GDM1 (cell line): ENCODE results near the gene NAALADL1.
"Not testable (repeated sequence)": the region's sequence is repeated elsewhere in the genome, so short reads cannot be mapped to it uniquely, and the experiment has no call there.

Experiments
- DNase-seq: peaks from one replicate; lab custom pipeline; 2025; lab: John Stamatoyannopoulos, UW

The NAALADL1 gene

DNA sequence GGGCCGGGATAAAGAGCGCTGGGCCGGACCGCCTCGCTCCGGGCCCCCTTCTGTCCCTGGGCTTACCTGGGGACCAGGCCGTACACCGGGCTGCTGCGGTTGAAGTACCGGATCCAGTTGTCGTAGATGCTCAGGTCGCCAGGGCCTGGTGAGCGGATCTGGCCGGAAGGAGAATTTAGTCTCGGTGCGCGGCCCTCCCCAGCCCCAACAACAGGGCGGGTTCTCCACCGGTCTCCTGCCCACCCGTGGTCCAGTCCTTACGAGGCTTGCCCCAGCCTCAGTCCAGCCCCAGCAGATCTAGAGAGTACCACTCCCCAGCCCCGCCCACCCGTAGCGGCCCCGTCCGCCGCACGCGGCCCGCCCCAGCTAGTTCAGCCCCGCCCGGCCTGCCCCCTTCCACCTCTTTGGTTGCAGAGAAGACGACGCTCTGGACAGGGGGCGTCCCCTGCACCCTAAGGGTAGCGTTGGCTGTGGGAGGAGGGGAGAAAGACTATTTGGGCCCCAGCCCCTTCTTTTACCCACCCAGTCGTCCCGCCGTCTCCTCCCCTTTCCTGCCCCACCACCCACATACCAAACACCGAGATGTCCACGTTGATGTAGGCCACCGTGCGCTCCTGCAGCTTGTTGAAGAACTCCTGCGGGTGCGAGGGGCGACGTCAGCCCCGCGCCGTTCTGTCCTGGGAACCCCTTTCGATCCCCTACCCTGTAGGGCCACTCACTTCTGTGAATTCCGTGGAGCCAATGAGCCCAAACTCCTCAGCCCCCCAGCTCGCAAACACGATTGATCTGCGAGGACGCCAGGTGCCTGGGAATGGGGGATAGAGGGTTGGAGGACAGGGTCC is 10.6 kb downstream of the NAALADL1 start:
- DNase-seq = no peak

DNA sequence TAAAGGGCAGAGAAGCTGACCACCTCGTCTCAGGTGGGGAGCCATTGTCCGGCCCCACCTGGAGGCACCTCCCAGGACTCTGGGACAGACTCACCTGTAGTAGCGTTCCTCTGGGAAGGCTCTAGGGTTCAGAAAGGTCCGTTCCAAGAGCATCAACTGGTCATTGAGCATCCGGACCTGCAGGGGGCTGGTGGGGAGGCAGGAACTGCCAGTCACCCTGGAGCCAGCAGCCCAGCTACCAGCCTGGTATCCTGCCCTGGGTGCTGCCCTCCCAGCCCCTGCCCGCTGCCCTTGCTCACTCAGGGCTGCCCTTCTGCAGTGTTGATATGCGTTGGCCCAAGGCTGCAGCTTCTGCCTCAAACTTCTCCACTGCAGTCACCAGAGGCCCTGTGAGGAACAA is 12.6 kb downstream of the NAALADL1 start:
- DNase-seq = no peak

DNA sequence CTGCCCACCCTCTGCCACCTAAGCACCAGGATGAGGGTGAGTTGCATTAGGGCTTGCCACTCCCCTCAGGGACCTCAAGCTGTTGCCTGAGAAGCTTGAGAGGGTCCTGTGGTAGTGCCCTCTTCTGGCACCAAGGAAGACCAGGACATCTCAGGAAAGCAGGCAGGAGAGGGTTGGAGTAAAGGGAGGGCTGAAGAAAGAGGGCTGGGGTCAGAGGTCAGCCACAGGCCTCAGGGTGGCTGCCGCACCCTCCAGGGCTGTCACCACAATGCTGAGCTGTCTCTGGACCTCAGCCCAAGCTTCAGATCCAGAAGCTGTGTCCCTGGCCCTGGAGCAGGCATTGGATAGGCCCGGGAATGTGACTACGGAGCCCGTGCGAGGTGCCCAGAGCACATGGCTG is 13.3 kb downstream of the NAALADL1 start:
- DNase-seq = no peak

DNA sequence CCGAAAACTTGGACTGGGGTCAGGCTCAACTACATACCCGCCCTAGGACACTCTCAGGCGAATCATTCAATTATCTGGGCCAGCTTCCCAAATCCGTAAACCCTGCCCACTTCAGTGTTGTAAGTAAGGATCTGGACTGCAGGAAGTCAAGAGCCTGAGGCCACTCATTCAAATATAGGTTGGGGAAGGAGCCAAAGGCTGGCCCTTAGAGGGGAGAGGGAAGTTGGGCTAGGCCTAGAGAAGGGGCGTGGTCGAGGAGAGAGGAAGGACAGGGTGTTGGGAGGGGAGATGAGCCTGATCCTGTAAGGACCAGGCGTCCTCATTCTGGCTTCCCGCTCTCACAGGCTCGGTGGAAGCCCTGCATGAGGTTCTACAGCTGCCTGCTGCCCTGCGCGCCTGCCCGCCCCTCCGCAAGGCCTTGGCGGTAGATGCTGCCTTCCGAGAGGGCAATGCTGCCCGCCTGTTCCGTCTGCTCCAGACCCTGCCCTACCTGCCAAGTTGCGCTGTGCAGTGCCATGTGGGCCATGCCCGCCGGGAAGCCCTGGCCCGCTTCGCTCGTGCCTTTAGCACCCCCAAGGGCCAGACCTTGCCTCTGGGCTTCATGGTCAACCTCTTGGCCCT is 14.4 kb downstream of the NAALADL1 start:
- no peak for DNase-seq

DNA sequence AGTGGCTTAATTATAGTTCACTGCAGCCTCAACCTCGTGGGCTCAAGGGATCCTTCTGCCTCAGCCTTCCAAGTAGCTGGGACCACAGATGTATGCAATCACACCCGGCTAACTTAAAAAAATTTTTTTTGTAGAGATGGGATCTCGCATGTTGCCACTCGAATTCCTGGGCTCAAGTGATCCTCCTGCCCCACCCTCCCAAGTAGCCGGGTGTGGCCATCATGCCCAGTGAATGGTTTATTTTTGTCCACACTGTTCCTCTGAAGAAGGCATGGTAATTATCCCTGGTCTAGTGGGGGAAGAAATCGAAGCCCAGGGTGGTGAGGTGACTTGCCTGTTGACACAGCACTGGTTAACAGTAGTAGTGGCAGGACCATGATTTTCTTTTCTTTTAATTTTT is 15.5 kb downstream of the NAALADL1 start:
- DNase-seq = no peak

DNA sequence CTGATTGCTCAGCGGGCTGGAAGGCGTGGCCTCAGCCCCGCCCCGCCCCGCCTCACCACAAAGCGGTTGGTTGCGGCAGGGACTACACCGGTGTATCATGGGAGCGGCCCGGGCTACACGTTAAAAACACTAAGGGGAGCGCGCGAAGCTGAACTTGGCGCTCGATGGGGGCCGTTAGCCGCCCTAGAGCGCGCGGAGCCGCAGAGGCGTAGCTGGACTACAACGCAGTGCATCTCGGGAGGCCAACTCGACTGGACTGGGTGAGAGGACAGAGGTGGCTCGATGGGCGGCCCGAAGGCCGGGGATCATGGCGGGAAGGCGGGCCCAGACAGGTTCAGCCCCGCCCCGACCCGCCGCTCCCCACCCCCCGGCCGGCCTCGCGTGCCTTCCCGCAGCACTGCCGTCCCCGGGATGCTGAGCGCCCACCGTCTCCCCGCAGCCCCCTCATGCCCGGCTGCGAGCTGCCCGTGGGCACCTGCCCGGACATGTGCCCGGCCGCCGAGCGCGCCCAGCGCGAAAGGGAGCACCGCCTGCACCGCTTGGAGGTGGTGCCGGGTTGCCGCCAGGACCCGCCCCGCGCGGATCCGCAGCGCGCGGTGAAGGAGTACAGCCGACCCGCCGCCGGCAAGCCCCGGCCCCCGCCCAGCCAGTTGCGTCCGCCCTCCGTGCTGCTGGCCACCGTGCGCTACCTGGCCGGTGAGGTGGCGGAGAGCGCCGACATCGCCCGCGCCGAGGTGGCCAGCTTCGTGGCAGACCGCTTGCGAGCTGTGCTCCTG is 17.3 kb downstream of the NAALADL1 start, which contains the start of gene SAC3D1:
Gene SAC3D1 (plus strand): TSS at position 364 of the 776 bp plus-strand sequence. CDS start 83 bp downstream, at position 447.
- DNase-seq = peak; percentile 94

DNA sequence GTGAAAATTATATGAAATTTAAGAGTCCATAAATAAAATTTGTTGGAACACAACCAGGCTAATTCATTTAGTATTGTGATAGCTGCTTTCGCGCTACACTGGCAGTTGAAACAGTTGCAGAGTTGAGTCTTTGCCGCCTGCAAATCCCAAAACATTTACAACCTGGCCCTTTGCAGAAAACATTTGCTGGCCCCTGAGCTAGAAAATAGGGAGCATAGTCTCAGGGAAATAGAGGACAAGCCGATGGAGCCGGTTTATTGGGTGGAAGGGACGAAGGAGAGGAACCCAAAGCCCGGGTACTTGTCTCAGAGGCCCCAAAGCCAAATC is 17.9 kb downstream of the NAALADL1 start:
- DNase-seq = no peak

DNA sequence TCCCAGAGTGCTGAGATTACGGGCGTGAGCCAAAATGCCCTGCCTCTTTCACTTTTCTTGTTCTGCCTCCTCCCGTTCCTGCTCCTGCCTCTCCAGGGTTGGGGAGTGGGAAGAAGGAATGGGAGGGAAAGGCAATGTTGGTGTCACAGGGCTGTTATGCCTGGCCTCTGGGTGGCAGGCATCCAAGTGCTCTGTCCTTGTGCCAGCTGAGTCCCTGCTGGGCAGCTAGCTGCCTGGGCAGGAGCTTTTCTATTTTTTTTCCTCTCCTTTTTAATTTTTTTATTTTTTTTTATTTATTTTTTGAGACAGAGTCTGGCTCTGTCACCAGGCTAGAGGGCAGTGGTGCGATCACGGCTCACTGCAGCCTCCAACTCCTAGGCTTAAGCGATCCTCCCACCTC is 21.4 kb downstream of the NAALADL1 start:
- no peak for DNase-seq

DNA sequence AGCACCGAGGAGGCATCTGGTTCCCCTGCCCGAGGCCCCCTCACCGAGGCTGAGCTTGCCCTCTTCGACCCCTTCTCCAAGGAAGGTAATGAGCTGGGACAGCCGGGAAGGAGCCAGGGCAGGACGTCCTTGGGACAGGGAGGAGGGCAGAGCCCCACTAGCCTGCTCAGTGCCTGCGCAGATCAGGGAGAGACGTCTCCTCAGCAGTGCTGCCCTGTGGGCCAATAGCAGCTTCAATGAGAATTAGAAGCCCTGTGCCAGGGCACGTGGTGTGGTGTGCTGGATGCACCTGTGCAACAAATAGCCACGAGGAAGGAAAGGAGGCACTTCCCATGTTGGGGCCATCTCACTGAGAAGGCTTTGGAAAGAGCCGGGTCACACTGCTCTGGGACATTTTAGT is 22.8 kb downstream of the NAALADL1 start:
- no peak for DNase-seq

DNA sequence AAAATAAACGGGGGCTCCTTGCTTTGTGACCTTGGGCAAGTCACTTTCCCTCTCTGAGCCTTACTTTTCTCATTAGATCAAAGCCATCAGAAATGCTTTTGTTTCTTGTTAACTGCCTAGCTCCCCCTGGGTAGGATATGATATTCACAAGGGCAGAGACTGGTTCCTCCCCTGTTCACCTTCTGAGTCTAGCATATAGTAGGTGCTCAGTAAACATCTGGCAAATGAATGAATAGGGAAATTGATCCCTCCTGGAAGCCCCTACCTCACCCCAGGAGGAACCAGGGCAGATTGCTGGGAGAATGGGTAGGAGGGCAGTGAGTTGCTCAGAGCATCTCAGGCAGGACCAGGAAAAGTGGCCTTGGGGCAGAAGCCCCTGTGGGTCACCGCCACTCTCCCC is 23.9 kb downstream of the NAALADL1 start:
- DNase-seq = no peak

DNA sequence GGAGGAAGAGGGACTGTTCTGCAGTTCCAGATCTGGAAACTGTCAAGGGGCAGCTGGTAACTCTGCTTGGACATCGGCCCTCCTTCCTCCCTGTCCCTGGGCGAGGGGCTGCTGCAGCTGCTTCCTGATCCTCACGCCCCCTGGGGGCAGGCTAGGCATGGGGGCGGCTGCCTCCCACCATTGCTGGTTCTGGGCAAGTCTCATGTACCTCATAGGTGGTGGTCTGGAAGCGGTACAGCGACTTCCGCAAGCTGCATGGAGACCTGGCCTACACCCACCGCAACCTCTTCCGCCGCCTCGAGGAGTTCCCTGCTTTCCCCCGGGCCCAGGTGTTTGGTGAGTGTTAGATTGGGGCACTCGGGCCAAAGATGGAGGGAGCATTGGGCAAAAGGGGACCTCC is 26.1 kb downstream of the NAALADL1 start:
- DNase-seq = no peak

DNA sequence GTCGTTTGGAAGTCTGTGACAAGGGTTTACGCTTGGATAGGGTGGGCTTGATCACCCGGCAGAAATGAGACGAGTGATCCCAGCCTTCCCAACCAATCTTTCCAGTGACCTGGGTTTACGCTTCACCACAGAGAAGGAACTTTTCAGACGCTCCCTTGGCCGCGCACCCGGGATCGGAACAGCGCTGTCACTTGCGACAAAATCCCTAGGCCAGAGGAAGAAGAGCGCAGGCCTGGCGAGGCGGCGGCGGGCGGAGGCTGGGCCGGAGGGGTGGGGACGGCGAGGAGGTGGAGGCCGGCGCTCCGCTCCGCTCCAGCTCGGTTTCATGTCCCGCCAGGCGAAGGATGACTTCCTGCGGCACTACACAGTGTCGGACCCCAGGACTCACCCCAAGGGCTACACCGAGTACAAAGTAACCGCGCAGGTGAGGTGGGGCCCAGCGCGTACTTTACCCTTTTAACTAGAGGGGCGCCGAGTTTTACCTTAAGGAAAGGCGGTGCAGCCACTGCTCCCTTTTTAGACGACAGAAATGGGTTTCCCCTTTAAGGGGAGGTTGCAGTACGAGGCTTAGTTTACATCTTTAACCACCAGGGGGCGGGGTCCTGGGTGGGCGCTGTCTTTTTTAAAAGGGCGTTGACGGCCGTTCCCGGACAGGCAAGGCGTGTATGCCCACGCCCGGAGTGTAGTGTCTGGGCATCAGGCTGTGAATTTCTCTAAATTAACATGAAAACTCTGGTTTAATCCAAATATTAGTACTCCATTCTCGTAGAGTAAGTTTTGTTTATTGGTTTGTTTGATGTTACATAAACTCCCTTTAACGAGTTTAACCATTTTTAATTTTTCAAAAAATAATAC is 30.9 kb downstream of the NAALADL1 start, which contains the start of gene SNX15:
Gene SNX15 (plus strand): TSS at position 227 of the 855 bp plus-strand sequence. CDS start 99 bp downstream, at position 326.
- peak; percentile 90 for DNase-seq

DNA sequence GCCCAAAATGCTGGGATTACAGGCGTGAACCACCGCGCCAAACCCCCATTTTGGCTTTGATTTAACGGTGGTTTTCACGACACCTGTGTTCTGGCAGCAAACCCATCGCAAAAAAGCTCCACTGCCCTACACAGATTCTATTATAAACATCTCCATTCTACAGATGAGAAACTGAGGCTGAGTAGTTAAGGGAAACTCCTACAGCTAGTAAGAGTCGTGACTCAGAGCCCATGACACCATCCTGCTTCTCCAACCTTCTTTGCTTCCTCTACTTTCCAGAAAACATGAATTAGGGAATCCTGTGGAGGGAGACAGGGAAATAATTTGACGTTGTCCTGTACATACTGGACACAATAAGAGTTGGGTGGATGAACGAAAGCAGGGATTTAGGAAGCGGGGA is 31.5 kb downstream of the NAALADL1 start:
- no peak for DNase-seq

DNA sequence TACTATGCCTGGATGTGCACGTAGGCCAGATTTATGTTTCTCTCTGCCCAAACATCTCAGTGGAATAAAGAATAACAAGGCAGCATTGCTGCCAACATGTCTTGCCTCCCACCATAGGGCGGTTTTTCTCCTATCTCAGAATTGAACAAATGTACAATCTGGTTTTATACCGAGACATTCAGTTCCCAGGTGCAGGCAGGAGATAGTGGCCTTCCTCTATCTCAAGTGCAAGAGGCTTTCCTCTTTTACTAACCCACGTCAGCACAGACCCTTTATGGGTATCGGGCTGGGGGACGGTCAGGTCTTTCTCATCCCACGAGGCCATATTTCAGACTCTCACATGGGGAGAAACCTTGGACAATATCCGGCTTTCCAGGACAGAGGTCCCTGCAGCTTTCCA is 34.9 kb downstream of the NAALADL1 start:
- DNase-seq = not testable (repeated sequence)

DNA sequence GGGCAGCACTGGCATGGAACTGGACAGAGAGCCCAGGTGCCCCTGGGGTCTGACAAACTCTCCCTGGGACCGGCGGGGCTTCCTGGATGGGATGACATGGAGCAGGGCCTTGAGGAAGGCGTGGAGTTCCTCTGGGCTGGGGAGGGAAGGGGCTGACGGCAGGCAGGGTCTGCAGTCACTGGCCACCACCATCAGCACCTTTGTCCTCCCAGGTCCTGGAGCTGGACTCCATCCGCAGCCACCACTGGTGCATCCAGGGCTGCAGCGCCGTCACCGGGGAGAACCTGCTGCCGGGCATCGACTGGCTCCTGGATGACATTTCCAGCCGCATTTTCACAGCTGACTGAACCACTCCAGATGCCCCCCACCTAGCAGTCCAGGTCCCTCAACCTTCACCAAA is 36.8 kb downstream of the NAALADL1 start:
- DNase-seq = no peak

DNA sequence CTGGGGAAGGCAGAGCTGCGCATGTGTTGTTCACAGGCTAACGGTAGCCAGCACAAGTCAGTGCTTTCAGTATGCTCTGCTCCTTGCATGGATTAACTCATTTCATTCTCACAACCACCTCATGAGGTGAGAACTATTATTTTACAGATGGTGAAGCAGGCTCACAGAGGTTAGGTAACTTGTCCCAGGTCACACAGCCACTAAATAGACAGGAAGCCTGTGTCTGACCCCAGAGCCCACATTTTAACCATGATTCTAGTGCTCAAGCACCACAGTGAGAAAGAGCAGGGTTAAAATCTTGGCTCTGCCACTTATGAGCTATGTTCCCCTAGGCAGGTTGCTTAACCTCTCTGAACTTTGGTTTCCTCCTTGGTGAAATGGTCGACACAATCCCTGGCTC is 37.4 kb downstream of the NAALADL1 start:
- no peak for DNase-seq

DNA sequence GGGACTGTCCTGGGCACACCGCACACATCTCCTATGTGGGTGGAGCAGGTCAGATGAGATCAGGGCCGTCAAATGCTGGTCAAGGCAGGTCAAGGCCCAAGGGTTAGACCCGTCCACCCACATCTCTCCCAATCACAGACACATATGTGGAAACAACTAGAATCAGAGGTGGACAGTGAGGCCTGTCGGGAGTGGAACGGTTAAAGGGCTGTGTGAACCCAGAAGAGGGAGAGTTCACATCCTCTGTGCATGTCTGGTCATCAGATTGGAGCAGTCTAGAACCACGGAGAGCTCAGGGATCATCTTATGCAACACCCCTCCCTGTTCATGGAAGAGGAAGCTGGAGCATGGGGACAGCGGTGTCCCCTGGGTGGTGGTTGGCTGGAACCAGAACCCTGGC is 38.5 kb downstream of the NAALADL1 start:
- DNase-seq = no peak

DNA sequence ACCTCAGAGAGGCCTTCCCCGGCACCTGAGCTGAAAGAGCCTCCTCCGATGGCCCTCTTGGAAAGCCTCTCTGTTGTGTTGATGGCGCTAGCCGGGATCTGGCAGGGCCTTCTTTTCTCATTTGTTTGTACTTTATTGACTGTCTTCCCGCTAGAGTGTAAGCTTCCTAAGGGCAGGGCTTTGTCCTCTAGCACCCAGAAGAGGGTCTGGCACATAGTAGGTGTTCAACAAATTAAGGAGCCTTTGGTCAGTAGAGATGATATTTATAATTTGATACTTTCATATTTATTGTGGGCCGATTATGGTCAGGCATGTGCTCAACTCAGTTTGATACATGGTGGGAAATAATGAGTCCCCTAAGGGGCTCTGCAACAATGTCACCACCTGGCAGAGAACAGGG is 40.4 kb downstream of the NAALADL1 start:
- no peak for DNase-seq

DNA sequence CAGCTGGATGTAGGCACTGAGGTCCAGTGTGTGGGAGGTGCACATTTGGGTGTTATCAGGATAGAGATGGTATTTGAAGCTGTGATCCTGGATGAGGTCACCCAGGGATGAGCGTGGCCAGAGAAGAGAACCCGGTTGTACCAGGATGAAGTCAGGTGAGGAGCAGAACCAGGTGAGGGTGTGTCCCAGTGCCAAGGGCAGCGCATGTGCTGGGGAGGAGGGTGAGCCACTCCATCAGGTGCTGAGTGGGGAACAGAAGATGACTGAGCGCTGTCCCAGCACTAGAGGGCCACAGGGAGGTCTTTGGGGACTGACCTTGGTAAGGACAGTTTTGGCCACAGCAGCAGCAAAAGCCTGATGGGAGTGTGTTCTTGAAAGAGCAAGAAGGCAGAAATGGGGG is 41.6 kb downstream of the NAALADL1 start:
- DNase-seq = no peak

DNA sequence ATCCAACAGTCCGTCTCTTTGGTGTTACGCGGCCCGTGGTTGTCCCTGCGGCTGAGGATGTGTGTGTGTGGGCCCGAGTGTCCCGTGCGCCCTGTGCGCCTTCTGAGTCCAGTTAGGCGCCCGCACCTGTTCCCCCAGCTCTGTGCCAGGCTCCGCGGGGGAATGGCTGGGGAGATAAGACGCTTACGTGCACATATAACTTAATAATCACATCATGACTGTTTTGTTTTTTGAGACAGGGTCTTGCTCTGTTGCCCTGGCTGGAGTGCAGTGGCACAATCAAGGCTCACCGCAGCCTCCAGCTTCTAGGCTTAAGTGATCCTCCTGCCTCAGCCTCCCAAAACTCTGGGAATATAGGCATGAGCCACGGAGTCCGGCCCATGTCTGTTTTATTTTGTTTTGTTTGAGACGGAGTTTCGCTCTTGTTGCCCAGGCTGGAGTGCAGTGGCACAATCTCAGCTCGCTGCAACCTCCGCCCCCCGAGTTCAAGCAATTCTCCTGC is 43.6 kb downstream of the NAALADL1 start:
- DNase-seq = no peak

DNA sequence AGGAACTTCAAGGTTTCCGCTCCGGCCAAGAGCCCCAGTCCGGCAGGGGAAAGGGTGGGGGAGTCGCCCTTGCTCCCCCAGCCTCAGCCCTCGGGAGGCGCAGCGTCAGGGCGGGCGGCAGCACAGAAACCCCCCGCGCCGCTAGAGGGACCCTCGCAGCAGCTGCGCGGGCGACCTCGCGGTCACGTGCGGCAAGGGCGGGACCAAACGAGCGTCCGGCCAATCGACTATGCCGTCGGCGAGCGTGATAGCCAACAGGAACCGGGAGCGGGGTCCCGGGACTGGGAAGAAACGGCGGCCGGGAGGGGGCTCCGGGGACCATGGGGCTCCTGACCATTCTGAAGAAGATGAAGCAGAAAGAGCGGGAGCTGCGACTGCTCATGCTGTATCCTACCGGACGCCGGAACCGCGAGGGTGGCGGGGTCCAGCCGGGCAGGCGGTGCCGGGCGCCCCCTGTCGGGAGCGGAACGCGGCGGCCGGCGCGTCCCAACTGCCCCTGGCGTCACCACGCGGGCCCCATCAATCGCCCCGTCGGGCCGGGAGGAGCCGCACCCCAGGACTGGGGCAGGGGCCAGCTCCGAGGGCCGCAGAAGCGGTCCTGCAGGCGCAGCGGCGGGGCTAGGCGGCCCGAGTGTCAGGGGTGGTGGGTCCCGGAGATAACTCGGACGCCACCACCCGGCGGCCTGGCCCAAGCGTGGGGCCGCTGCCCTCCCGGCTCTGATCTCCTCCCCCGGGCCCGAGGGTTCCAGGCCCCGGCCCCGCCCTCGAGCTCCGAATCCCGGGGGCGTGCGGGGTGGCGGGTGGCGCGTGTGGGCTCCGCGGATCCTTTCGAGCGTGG is 44.2 kb downstream of the NAALADL1 start, which contains the start of gene ARL2:
Gene ARL2 (plus strand): TSS at position 273 of the 838 bp plus-strand sequence. CDS start 48 bp downstream, at position 321.
- DNase-seq = peak; percentile 89
